ENCODE results near the gene CCDC180. TPM values are rescaled to one million over a fixed set of nuclear protein-coding genes. Genes with fewer than 3 reads are reported as not detected.
"Not testable (repeated sequence)": the region's sequence is repeated elsewhere in the genome, so short reads cannot be mapped to it uniquely, and the experiment has no call there.

CCDC180 gene
- polyA plus RNA-seq, 12 donors: 3.6 to 18.5 (median 7.8) TPM; not detected in 1

DNA sequence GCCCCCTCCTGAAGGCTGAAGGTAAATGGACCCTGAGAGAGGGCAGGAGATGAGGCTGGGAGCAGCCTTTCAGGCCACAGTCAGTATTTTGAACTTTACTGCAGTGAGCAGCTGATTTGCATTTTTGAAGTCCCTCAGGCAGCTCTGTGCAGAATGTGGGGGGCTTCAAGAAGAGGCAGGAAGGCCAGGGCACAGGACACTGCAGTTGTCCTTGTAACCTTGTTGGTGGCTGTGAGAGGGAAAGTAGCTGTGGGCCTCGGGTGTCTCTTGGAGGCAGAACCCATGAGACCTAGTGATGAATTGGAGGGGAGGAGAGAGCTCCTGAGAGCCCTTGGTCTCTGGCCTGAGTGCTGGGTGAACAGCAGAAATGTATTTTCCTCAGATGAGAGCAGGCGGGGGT lies 2.6 kb downstream of the CCDC180 start:
- DNase-seq: no peak

DNA sequence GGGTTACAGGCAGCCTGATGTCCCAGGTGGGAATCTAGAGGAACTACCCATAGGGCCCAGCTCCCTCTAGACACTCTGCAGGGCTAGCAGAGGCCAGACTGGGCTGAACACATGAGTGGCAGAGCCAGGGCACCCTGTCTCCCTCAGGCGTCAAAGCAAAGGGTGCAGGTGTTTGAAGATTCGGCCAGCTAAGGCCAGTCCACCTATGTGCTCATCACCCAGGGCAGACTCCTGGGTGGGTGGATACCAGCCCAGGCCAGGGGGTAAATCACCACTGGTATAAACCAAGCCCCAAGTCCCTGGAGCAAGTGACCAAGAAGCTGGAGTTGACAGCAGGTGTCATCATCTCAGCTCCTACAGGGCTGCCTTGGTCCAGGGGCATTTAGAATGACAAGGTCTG lies 3.4 kb downstream of the CCDC180 start:
- DNase-seq: no peak

DNA sequence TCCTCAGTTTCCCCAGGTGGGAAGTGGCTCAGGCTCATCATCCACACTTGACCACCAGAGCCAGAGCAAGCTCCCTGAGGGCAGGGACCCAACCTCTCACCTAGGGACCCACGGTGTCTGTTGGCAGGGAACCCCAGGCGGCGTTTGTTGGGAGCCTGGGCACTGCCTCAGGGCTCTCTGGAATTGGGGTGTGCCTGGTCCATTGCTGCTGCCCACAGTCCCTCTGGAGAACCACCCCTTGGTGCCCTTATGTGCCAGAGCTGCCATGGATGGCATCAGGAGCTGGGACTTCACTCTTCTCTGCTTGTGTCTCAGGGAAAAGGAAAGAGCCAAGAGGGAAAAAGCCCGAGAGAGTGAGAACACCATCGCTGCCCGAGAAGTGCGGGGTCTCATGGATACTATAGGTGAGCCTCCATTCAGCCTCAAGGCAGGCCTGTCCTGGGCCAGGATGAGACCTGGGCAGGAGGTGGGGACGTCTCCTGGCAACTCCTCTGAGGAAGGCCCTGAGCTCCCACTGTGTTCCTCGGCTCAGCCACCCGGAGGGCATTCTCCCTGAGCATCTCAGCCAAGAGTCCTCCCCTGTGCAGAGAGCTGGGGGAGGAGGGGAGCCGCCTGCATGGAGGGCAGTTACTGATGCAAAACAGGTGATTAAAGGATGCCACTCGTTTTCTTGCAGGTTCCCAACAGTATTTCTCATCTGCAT lies 4.5 kb downstream of the CCDC180 start:
- DNase-seq: no peak

DNA sequence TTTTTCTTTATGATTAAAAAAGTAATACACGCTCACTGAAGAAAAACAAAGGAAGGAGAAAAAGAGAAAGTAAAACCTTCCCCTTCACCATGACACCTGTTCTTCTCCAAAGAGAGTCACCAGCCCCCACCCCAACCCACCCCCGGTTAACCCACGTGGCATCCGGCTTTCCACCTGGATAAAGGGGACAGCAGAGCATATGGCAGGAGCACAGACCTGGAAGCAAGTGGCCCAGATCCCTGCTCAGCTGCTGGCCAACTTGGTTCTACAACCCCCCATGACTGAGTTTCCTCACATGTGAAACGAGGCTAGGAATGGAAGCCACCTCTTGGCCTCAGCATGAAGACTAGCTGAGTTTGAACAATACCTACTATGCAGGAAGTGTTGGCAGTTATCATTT lies 5.1 kb downstream of the CCDC180 start:
- no peak for DNase-seq

DNA sequence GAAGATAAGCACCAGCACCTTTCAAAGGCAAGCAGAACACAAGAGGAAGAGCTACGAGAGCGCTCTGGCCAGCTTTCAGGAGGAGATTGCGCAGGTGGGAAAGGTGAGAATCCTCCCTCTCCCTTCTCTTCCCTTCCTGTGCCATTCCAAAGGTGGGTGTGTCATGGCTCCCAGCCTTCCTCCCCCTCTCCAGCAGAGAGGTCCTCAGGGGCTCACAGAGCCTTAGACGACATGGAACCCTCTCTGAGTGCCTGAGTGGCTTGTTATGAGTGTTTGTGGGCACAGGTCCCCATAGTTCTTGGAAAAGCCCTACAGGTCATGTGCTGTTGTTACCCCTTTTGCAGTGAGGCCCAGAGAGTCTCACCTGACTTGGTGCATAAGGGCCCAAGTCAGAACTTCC lies 5.8 kb downstream of the CCDC180 start:
- no peak for DNase-seq

DNA sequence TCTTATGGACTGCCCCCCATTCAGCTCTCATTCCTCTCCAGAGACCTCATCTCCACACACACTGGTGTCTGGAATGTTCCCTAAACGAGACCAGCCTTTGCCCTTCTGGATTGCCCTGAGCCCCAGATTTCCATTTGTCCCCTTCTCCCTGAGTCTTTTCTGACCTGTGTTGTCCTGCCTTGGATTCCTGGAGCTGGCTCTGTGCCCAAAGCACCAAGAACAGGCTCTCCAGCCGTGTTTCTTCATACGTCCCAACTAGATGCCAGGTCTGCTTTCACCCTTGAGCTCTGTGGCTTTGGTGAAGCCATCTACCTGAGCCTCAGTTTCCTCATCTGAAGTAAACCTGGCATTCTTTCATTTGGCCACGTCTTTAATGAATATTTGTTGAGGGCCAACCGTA lies 6.3 kb downstream of the CCDC180 start:
- DNase-seq: no peak

DNA sequence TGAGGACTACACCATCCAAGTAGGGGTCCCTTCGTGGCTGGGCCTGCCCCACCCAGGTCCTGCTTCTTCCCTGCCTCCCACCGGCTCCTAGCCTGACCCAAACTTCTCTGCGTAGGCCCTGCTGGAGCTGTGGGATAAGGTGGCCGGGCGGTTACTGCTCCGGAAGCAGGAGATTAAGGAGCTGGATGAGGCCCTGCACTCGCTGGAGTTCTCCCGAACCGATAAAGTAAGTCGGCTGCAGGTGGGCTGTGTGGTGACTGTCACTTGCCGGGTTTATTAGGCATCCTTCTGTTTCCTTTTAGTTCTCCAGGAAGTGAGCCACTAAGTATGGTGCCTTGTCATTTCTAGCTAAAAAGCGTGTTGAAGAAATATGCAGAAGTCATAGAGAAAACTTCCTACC lies 7.0 kb downstream of the CCDC180 start:
- DNase-seq: no peak

DNA sequence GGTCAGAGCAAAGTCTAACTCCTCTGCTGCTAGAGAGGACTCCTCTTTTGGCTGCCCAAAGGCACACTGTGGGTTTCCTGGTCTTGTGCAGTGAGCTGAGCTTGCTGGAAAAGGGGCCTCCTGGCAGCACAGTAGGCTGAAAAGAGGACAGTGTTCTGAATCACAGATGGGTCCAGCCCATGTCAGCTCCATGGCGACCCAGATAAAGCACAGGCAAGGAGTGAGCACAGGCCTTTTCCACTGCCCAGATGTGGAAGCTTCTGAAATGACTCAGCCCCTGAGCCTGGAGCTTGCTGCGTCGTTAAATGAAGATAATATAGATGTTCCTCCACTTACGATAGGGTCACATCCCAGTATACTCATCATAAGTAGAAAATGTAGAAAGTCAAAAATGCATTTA lies 8.1 kb downstream of the CCDC180 start:
- DNase-seq: no peak

DNA sequence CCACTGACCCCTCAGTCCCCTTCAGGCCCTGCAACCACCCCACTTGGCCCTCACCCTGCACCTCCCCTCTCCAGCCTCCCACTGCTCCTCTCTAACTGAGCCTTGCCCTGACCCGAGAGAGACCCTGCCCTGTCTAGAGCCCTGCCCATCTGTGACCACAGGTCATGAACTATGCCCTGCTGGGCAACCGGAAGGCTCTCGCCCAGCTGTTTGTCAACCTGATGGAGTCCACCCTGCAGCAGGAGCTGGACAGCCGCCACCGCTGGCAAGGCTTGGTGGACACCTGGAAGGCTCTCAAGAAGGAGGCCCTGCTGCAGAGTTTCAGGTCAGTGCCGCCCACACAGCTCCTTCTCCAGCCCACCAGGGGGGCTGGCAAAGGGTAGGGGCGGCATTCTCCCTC lies 9.4 kb downstream of the CCDC180 start:
- DNase-seq: no peak

DNA sequence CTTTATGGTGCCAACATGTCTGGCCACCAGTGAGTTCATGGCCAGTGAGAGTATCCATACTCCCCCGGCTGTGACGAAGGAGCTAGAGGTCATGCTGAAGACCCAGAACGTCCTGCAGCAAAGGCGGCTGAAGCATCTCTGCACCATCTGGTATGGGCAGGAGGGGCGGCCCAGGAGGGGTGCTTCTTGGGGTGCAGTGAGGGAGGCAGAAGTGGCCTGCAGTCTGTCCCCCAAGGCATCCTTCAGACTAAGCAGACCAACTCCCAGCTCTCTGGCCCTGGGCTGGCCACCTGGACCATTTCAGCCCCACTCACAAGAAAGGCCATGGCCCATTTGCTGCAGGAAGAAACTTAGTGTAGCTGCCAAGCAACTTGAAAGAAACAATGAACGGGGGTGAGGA lies 11.0 kb downstream of the CCDC180 start:
- no peak for DNase-seq

DNA sequence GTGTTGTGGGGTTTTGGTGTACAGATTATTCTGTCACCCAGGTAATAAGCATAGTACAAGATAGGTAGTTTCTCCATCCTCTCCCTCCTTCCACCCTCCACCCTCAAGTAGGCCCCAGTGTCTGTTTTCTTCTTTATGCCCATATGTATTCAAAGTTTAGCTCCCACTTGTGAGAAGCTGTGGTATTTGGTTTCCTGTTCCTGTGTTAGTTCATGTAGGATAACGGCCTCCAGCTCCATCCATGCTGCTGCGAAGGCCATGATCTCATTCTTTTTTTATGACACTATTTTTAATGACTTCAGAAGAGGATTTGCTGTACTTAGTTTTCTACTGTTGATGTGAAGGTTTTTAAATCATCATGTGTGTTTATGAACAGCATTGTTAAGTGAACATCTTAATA lies 11.9 kb downstream of the CCDC180 start:
- no peak for DNase-seq

DNA sequence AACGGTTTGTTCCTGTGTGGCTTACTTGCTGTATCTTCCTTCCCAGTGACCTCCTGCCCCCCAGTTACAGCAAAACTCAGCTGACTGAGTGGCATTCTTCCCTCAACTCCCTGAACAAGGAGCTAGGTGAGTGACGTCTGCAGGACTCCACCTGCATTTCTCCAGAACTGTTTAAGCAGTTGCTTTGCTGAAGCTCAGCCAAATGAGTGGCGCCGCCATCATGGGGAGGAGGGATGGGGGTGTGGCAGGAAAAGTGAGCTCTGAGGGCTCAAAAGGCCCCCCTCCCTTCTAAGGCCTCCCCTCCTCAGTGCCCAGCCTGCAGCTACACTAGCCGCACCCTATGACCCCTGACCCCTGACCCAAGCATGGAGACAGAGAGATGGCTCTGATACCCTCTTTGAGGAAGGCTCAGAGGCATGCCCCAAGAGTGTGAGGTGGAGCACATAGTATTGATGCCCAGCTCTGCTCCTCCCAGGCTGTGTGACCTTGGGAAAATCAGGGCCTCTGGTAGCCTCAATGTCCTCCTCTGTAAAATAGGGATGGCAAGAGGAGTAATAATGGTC lies 12.7 kb downstream of the CCDC180 start:
- DNase-seq: no peak

DNA sequence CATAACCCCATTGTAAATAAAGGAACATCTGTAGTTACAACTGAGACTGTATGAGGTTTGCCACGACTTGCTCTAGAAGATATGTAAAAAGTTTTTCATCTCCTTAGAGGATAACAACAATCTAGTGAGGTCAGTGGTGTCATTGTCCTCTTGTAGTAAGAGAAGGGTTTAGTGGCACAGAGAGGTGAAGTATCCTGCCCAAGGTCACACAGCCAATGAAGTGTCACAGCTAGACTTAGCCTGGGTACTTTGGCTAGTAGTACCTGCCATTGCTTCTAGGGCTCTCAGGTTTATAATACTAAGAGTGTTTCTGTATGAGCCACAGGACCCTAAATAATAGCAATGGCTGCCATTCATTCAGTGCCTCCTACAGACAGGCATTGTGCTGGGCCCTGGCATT lies 13.8 kb downstream of the CCDC180 start:
- no peak for DNase-seq

DNA sequence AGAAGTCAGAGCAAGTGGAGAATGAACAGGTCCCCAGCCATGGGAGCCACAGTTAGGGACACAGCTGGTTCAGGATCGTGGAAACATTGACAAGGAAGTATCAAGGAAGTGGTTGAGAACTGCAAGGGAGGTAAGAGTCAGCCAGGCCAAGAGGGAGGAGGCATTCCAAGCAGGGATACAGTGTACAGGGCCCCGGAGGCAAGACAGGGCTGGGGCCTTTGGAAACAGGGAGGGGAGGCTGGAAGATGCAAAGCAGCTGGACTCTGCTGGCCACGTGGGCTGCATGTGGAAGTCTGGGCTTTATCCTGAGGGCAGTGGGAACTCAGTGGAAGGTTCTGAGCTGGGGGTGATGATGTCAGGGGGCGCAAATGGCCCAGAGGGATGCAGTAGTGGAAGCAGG lies 14.2 kb downstream of the CCDC180 start:
- peak; percentile 10 for DNase-seq

DNA sequence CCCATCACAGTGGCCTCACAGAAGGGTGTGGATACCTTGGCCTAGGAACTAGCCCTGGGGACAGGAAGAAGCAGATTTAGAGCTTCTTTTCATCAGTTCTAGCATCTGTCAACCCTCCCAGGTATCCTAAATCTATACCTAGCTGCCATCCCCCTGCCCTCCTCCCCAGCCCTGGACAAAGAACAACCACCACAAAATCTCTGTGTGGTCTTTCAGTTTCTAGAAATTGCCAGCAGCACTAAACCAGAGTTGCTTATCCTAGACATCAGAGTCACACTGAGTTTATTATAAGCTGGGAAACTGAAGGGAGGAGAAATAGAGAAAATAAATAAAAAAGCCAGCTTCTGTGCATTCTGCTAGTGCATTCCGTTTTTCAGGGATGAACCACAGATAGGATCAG lies 14.6 kb downstream of the CCDC180 start:
- no peak for DNase-seq

DNA sequence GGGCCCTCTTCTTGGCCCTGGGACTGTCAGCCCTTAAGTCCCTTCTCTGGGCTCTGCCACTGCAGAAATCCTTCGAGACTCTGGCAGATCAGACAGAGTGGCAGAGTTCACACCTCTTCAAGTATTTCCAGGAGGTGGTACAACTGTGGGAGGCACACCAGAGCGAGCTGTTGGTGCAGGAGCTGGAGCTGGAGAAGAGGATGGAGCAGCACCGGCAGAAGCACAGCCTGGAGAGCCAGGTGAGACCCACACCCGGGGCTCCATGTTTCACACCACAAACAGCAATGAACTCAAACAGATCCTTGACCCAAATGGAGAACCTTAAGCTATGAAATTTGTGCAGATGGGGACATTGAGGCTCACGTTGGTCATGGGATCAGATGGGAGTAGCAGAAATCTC lies 17.5 kb downstream of the CCDC180 start:
- DNase-seq: no peak

DNA sequence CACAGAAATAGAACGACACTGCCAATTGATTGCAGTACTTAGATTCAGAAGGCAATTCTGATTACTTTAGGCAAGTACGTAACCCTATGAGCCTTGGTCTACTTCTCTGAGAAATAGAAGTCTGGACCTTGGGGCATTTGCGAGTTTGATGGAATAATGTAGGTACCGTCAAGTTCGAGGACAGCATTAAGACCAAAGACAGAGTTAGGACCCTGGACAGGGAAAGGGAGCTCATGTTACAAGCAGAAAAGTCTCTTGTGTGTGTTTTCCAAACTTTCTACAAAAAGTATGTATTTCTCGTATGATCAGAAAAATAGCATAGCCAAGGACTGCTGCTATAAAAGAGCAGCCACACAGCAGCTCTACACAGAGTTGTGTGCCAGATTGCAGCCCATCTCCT lies 20.1 kb downstream of the CCDC180 start:
- no peak for DNase-seq

DNA sequence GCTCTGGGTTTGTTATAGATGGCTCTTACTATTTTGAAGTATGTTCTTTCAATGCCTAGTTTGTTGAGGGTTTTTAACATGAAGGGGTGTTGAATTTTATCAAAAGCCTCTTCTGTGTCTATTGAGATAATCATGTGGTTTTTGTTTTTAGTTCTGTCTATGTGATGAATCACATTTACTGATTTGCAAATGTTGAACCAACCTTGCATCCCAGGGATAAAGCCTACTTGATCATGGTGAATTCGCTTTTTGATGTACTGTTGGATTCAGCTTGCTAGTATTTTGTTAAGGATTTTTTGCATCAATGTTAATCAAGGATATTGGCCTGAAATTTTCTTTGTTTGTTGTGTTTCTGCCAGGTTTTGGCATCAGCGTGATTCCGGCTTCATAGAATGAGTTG lies 25.5 kb downstream of the CCDC180 start:
- DNase-seq: no peak

DNA sequence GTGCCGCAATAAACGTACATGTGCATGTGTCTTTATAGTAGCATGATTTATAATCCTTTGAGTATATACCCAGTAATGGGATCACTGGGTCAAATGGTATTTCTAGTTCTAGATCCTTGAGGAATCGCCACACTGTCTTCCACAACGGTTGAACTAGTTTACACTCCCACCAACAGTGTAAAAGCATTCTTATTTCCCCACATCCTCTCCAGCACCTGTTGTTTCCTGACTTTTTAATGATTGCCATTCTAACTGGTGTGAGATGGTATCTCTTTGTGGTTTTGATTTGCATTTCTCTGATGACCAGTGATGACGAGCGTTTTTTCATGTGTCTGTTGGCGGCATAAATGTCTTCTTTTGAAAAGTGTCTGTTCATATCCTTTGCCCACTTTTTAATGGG lies 28.2 kb downstream of the CCDC180 start:
- not testable (repeated sequence) for DNase-seq

DNA sequence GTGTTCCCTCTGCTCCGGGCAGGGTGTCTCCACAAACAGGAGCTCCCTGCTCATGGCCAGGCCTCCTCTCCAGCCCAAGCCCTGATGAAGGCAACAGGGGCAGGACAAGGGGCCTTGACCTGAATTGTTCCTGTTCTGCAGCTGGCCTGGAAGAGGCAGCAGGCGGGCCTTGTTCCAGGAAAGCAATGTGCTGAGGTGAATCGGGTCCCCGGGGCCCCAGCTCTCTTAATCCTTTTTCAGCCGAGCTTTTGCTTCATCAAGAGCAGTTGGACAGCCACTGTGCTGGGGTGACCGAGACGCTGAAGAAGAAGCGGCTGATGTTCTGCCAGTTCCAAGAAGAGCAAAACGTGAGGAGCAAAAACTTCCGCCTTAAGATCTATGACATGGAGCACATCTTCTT lies 41.4 kb downstream of the CCDC180 start:
- peak; percentile 46 for DNase-seq

DNA sequence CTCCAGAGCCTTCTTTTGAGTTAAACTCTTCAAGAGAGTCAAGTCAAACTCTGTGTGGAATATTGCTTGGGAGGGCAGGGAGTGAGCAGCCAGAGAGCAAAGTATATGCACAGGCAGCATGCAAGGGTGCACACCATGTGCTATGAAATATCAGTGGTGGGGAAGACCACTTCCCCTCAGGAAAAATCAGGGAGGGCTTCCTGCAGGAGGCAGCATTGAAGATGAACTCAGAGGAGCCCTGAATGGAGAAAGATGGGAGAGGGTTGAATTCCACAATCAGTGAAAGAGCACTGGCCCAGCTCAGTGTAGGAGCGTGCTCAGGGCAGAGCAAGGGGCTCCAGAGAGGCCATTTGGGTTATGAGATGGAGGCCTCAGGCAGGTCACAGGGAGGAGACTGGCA lies 41.9 kb downstream of the CCDC180 start:
- DNase-seq: no peak

DNA sequence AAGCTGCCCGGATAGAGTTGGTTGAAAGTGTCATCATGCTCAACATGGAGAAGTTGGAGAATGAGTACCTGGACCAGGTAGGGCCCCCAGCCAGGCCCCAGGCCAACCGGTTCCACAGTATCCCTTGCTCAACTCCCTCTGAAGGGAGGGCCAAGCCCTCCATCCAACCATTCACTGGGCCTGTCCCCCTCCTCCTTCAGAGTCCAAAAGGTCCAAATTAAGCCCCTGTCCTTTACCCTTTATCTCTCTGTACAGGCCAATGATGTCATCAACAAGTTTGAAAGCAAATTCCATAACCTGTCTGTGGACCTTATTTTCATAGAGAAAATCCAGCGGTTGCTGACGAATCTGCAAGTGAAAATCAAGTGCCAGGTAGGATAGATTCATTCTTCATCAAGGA lies 47.2 kb downstream of the CCDC180 start:
- DNase-seq: no peak

DNA sequence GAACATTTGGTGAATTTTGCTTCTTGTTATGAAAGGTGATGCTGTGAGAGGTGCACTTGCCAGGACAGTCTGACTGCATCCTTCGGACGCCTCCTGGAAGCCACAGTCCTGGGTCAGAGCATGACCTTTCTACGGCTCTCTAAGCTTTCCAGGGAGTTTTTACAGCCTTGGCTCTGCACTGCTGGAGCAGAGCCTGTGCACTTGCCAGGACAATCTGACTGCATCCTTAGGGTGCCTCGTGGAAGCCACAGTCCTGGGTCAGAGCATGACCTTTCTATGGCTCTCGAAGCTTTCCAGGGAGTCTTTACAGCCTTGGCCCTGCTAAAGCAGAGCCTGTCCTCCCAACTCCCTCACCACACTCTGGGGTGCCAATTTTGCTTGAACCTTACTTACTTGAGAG lies 49.6 kb downstream of the CCDC180 start:
- DNase-seq: no peak
